B cell (primary cell): ENCODE measurements around the gene TOGARAM2. TPM values are rescaled to one million over a fixed set of nuclear protein-coding genes. Genes with fewer than 3 reads are reported as not detected.

Experiments
- ATAC-seq: fragments of 200-7000 bp; cut with Tn5 transposase; one replicate; pipeline ENCODE4 v1.10.0; 2021; ENCODE audit warnings: low read depth, mild to moderate bottlenecking, moderate number of reproducible peaks, moderate library complexity
- CTCF ChIA-PET: fragments of 350-600 bp; sonication (Branson Sonifier 250); formaldehyde crosslinking; loops from one replicate; lab custom pipeline; 2021; ENCODE audit warnings: antibody characterized with exemption, inconsistent platforms; lab: Charles Lee
- POLR2A ChIA-PET: fragments of 350-600 bp; sonication (Branson Sonifier 250); formaldehyde crosslinking; loops from one replicate; lab custom pipeline; 2021; ENCODE audit warnings: antibody characterized with exemption; lab: Charles Lee
- DNase-seq: peaks from one replicate; pipeline ENCODE4 v3.0.0; 2013
- H2AFZ ChIP-seq: 2 replicates; pipeline ENCODE4 v1.6.1; 2012; ENCODE audit warnings: mild to moderate bottlenecking, low read depth, low read length; ENCODE audit not compliant: insufficient read depth, poor library complexity, severe bottlenecking
- H3K27ac ChIP-seq, 2 donors: 1 replicate in 1 of 2; 2 replicates in 1 of 2; pipeline ENCODE4 v1.5.1; 2012 to 2013; ENCODE audit warnings: low read length in 2 of 2, mild to moderate bottlenecking in 2 of 2, moderate library complexity in 1 of 2
- H3K27me3 ChIP-seq, 4 experiments: fragments of 200-600 bp in 1 of 4; sonication (generic) in 1 of 4; replicated peaks in 1 of 4; 1 replicate in 2 of 4; 2 replicates in 2 of 4; pipeline versions ENCODE4 v1.6.1 to v1.7.0; 2013 to 2016; ENCODE audit warnings: low read length in 3 of 4, mild to moderate bottlenecking in 2 of 4, mixed read lengths in 1 of 4, moderate library complexity in 1 of 4; ENCODE audit not compliant: insufficient read depth in 4 of 4, control insufficient read depth in 3 of 4; ENCODE audit errors: control extremely low read depth in 1 of 4
- H3K36me3 ChIP-seq, 2 experiments: replicated peaks in 1 of 2; 1 replicate in 1 of 2; 2 replicates in 1 of 2; pipeline versions ENCODE4 v1.6.1 to v1.7.1; 2013; ENCODE audit warnings: low read length in 1 of 2; ENCODE audit not compliant: insufficient read depth in 2 of 2, control insufficient read depth in 1 of 2; ENCODE audit errors: control extremely low read depth in 1 of 2, extremely low read depth in 1 of 2
- H3K4me1 ChIP-seq, 2 donors: fragments of 200-600 bp in 1 of 2; sonication (generic) in 1 of 2; 1 replicate in 1 of 2; 2 replicates in 1 of 2; pipeline versions ENCODE4 v1.5.1 to v1.6.1; 2013 to 2017; ENCODE audit warnings: low read length in 2 of 2; ENCODE audit not compliant: control insufficient read depth in 2 of 2, insufficient read depth in 2 of 2
- H3K4me2 ChIP-seq: replicated peaks from 2 replicates; pipeline ENCODE3; 2012; ENCODE audit warnings: mild to moderate bottlenecking, low read depth, low read length; ENCODE audit not compliant: poor library complexity, severe bottlenecking
- H3K4me3 ChIP-seq, 5 experiments: fragments of 200-600 bp in 1 of 5; sonication (generic) in 1 of 5; 1 replicate in 3 of 5; 2 replicates in 2 of 5; pipeline versions ENCODE4 v1.5.1 to v1.7.0; 2011 to 2016; ENCODE audit warnings: low read length in 4 of 5, mild to moderate bottlenecking in 4 of 5, low read depth in 2 of 5, control low read depth in 1 of 5, moderate library complexity in 1 of 5; ENCODE audit not compliant: insufficient read depth in 1 of 5; ENCODE audit errors: control extremely low read depth in 1 of 5, extremely low read depth in 1 of 5
- H3K79me2 ChIP-seq: fragments of 200-600 bp; sonication (generic); one replicate; pipeline ENCODE4 v1.6.0; 2016; ENCODE audit warnings: low read length; ENCODE audit not compliant: control insufficient read depth, insufficient read depth
- H3K9ac ChIP-seq: fragments of 200-600 bp; sonication (generic); 2 replicates; pipeline ENCODE4 v1.6.1; 2017; ENCODE audit warnings: mild to moderate bottlenecking, low read length, moderate library complexity
- H3K9me3 ChIP-seq, 3 donors: one replicate each; pipeline versions ENCODE4 v1.6.1 to v1.7.1; 2013; ENCODE audit warnings: low read length in 2 of 3; ENCODE audit not compliant: control insufficient read depth in 2 of 3, insufficient read depth in 1 of 3; ENCODE audit errors: control extremely low read depth in 1 of 3
- H4K20me1 ChIP-seq: 2 replicates; pipeline ENCODE4 v1.6.0; 2012; ENCODE audit warnings: mild to moderate bottlenecking, low read length; ENCODE audit not compliant: insufficient read depth, control insufficient read depth, poor library complexity, severe bottlenecking
- H3K27ac Mint-ChIP-seq: one replicate; pipeline ENCODE4 v1.8.0; 2021; ENCODE audit warnings: mixed read lengths
- H3K27me3 Mint-ChIP-seq: one replicate; pipeline ENCODE4 v1.8.0; 2021; ENCODE audit warnings: mixed read lengths
- H3K4me1 Mint-ChIP-seq: one replicate; pipeline ENCODE4 v1.8.0; 2021; ENCODE audit warnings: mixed read lengths
- H3K4me3 Mint-ChIP-seq: one replicate; pipeline ENCODE4 v1.8.0; 2021; ENCODE audit warnings: mixed read lengths
- H3K9me3 Mint-ChIP-seq: one replicate; pipeline ENCODE4 v1.8.0; 2022; ENCODE audit warnings: mixed read lengths; ENCODE audit not compliant: insufficient read depth
- CTCF ChIP-seq: fragments of 200-600 bp; IDR thresholded peaks from one replicate; pipeline ENCODE4 v1.8.0; 2022; ENCODE audit warnings: antibody characterized with exemption, mild to moderate bottlenecking
- EZH2 ChIP-seq: IDR thresholded peaks from 2 replicates; pipeline ENCODE4 v1.6.1; 2012; ENCODE audit warnings: borderline replicate concordance, low read depth, mild to moderate bottlenecking, moderate library complexity, low read length; ENCODE audit not compliant: insufficient read depth, poor library complexity, severe bottlenecking
- WGBS: methylation state at CpG from one replicate; pipeline ENCODE4 v1.1.5; 2013; ENCODE audit warnings: missing lambda C conversion rate; ENCODE audit not compliant: insufficient coverage; 5-methylcytosine and 5-hydroxymethylcytosine counted together
- intact Hi-C: fragments of 100-400 bp; cut with micrococcal nuclease; formaldehyde crosslinking; loops from one replicate; pipeline ENCODE4 v1.10.0; 2022
- polyA plus RNA-seq: library from polyadenylated mRNA; depleted of rRNA; stranded (reverse); fragments of >200 nt; gene quantifications from 2 replicates; pipeline ENCODE4 v1.2.3, GENCODE V29; 2012
- total RNA-seq, 2 donors: library from RNA; stranded (reverse); fragments of 120-200 nt in 1 of 2; gene quantifications; 1 replicate in 1 of 2; 2 replicates in 1 of 2; pipeline versions ENCODE4 v1.2.3 to v1.2.4, GENCODE V29; 2013 to 2022

The TOGARAM2 gene
- total and polyA plus RNA-seq, 2 donors (not counting 1 experiment from before 2014, with no cell fraction given) = 0.25 to 0.61 TPM

- no peaks in the 10 kb centered on the region for H3K9me3 ChIP-seq
- H3K27ac ChIP-seq = no peak overlapping the region
- no peak for TF ChIP-seq CTCF
- no peak for TF ChIP-seq EZH2
- no peaks in the 10 kb centered on the region for H3K4me1 ChIP-seq
- H3K27me3 ChIP-seq = peaks cover 0 to 6% (median 0%) of the 10 kb centered on the region in 4 experiments
- ChIA-PET POLR2A (no interaction called here), CTCF (interaction anchor here (1.1 to 1.3 kb wide), 4 partner anchors 52 to 298 kb away, joined by 3 to 5 read pairs (median 4); no protein-coding TSS in a partner anchor)
- H4K20me1 ChIP-seq = no peaks in the 10 kb centered on the region
- intact Hi-C loops = no loop called here
- no peaks in the 10 kb centered on the region for H3K36me3 ChIP-seq
- no peak overlapping the region for H3K9ac ChIP-seq
- no peak overlapping the region for H3K27ac Mint-ChIP-seq
- H3K4me3 Mint-ChIP-seq = no peak overlapping the region
- H2AFZ ChIP-seq = no peak overlapping the region
- no peak overlapping the region for H3K4me3 ChIP-seq
- peaks cover 2% of the 10 kb centered on the region for H3K4me1 Mint-ChIP-seq
- no peak overlapping the region for H3K4me2 ChIP-seq
- WGBS = 66% methylated on average over 4 of the region's 5 CpGs
- H3K9me3 Mint-ChIP-seq = peaks cover 2% of the 10 kb centered on the region
- peaks cover 17% of the 10 kb centered on the region for H3K27me3 Mint-ChIP-seq
- ATAC-seq = no peak
- no peaks in the 10 kb centered on the region for H3K79me2 ChIP-seq
- no peak for DNase-seq
Measured at GRCh38 chr2:28960401-28960800, 20.7 kb upstream of the TOGARAM2 start.

GRCh38 chr2:28962505-28962904, 18.6 kb upstream of the TOGARAM2 start:
- ChIA-PET POLR2A (no interaction called here), CTCF (no interaction called here)
- 100% methylated on average over 1 of the region's 1 CpG for WGBS
- H3K4me1 Mint-ChIP-seq = no peaks in the 10 kb centered on the region
- H3K27me3 Mint-ChIP-seq = peaks cover 21% of the 10 kb centered on the region
- Histone ChIP-seq H3K4me2 (no peak overlapping the region), H3K36me3 (no peaks in the 10 kb centered on the region), H3K27me3 (peaks cover 0 to 10% (median 0%) of the 10 kb centered on the region in 4 experiments), H3K9me3 (peaks cover 0 to 3% (median 0%) of the 10 kb centered on the region in 3 donors), H3K9ac (no peak overlapping the region), H4K20me1 (no peaks in the 10 kb centered on the region), H2AFZ (no peak overlapping the region), H3K27ac (no peak overlapping the region), H3K4me3 (no peak overlapping the region), H3K79me2 (no peaks in the 10 kb centered on the region), H3K4me1 (no peaks in the 10 kb centered on the region)
- no peak overlapping the region for H3K27ac Mint-ChIP-seq
- TF ChIP-seq EZH2 (no peak), CTCF (no peak)
- peaks cover 2% of the 10 kb centered on the region for H3K9me3 Mint-ChIP-seq
- DNase-seq = no peak
- intact Hi-C loops = no loop called here
- no peak for ATAC-seq
- no peak overlapping the region for H3K4me3 Mint-ChIP-seq
